Activated CD8-positive, alpha-beta memory T cell treated with anti-CD3 and anti-CD28 coated beads, Interleukin-2, amount 10 ng/mL, durations not matched to agents 7 days and 5 days (primary cell): ENCODE data around the gene MAP3K6. TPM values are rescaled to one million over a fixed set of nuclear protein-coding genes. Genes with fewer than 3 reads are reported as not detected.

ENCODE experiments used
- ATAC-seq: fragments of 150-1000 bp; cut with Tn5 transposase; one replicate; pipeline ENCODE4 v1.10.0; 2021; ENCODE audit warnings: moderate library complexity
- CTCF ChIA-PET: fragments of 350-600 bp; sonication (Branson Sonifier 250); formaldehyde crosslinking; loops from one replicate; lab custom pipeline; 2021; ENCODE audit warnings: antibody characterized with exemption; lab: Charles Lee
- DNase-seq: peaks from one replicate; pipeline ENCODE4 v3.0.0-alpha.2; 2020
- H3K27ac Mint-ChIP-seq: one replicate; pipeline ENCODE4 v1.8.0; 2021; ENCODE audit warnings: mild to moderate bottlenecking, mixed read lengths
- H3K27me3 Mint-ChIP-seq: one replicate; pipeline ENCODE4 v1.8.0; 2021; ENCODE audit warnings: mixed read lengths
- H3K36me3 Mint-ChIP-seq: one replicate; pipeline ENCODE4 v1.8.0; 2021; ENCODE audit warnings: mild to moderate bottlenecking, mixed read lengths
- H3K4me1 Mint-ChIP-seq: one replicate; pipeline ENCODE4 v1.8.0; 2021; ENCODE audit warnings: mixed read lengths
- H3K4me3 Mint-ChIP-seq: one replicate; pipeline ENCODE4 v1.8.0; 2021; ENCODE audit warnings: mild to moderate bottlenecking, moderate library complexity, mixed read lengths
- H3K9me3 Mint-ChIP-seq: one replicate; pipeline ENCODE4 v1.8.0; 2022; ENCODE audit warnings: low read depth, mixed read lengths
- total RNA-seq, 2 experiments: library from RNA; stranded (reverse); gene quantifications; one replicate each; pipeline ENCODE4 v1.2.3, GENCODE V29; 2021

Gene MAP3K6
- total RNA-seq, 2 experiments from 2014 or later, result 7.4 to 10.6 TPM

DNA sequence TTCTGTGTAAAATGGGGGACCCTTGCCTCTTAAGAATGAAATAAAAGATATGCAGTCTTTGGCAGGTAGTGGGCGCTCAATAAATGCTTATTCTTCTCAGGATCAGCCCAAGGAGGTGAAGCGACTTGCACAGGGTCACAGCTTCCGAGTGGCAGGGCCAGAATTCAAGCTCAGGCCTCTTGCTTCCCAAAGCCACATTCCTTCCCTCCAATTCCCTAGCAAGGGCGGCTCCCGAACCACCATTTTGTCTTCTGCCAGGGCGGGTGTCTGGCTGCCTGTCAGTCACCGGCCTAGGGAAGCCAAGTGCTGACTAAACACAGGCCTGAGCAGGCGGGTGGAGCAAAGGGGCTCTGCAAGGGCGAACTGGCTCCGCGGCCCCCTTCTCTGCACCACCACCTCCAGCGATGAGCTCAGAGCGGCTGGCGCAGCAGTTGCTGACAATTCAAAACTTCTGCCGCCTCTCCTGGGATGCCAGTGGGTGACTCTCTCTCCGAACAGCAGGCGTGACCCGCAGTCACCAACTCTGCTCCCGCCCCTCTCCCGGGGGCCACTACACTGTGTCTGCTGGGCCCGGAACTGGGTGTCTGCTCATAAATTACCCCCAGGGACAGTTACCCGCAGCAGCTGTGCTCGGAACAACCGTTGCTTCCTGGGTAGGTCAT lies 36.4 kb upstream of the MAP3K6 start:
- H3K27me3 Mint-ChIP-seq, result no peaks in the 10 kb centered on the region
- DNase-seq, result no peak
- peaks cover 5% of the 10 kb centered on the region for H3K36me3 Mint-ChIP-seq
- peak overlapping the region; percentile 71 for H3K27ac Mint-ChIP-seq
- peak; percentile 44 for ATAC-seq
- H3K4me3 Mint-ChIP-seq, result no peak overlapping the region
- CTCF ChIA-PET, result interaction anchor here (1.0 to 14.3 kb wide), 12 partner anchors 10 to 204 kb away, joined by 3 to 331 read pairs (median 4); partner anchors contain the start of genes AHDC1 and WASF2
- no peaks in the 10 kb centered on the region for H3K9me3 Mint-ChIP-seq
- peaks cover 11% of the 10 kb centered on the region for H3K4me1 Mint-ChIP-seq

DNA sequence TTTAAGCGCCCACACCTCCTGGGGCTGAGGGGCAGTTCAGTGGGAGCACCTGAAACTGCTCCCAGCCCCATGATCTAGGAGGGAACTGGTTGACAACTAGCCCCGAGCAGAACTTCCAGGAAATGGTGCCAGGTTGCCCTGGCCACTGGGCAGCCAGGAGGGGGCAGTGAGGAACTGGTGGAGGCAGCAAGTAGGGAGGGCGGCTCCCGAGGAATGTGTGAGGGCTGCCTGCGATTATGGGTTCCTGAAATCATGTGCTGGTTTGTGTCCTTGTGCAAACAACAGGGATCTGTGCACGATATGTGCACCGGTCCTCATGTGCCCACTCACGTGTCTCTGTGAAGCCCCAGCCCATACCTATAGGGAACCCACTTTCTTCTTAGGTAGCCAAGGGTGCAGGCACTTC lies 35.6 kb upstream of the MAP3K6 start:
- ATAC-seq, result no peak
- CTCF ChIA-PET, result interaction anchor here (0.8 to 14.3 kb wide), 13 partner anchors 9 to 205 kb away, joined by 3 to 331 read pairs (median 5); partner anchors contain the start of genes AHDC1 and WASF2
- Mint-ChIP-seq H3K9me3 (no peaks in the 10 kb centered on the region), H3K4me1 (peaks cover 11% of the 10 kb centered on the region), H3K27ac (no peak overlapping the region), H3K27me3 (no peaks in the 10 kb centered on the region), H3K36me3 (peaks cover 2% of the 10 kb centered on the region), H3K4me3 (no peak overlapping the region)
- DNase-seq, result no peak

DNA sequence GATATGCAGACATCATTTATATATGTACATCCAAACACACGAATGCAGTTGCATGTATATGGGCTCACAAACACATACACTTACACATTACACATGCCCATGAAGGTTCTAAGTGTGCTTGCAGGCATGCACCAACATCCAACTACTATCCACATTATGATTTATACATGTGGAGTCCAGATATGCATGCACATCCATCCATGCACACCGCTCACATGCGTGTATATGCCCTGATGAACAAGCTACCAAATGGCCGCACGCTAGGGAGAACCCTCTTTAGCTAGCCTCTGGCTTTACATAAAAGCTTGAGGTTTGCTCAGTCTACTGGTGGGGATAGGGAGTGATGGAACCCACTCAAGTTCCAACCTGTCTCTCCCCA lies 34.2 kb upstream of the MAP3K6 start:
- Mint-ChIP-seq H3K36me3 (no peaks in the 10 kb centered on the region), H3K4me1 (peaks cover 11% of the 10 kb centered on the region), H3K27me3 (no peaks in the 10 kb centered on the region), H3K9me3 (no peaks in the 10 kb centered on the region), H3K4me3 (no peak overlapping the region), H3K27ac (no peak overlapping the region)
- no peak for ATAC-seq
- CTCF ChIA-PET, result interaction anchor here (1.6 to 14.3 kb wide), 4 partner anchors 44 to 207 kb away, joined by 4 to 331 read pairs (median 68); partner anchors contain the start of gene AHDC1
- DNase-seq, result no peak

DNA sequence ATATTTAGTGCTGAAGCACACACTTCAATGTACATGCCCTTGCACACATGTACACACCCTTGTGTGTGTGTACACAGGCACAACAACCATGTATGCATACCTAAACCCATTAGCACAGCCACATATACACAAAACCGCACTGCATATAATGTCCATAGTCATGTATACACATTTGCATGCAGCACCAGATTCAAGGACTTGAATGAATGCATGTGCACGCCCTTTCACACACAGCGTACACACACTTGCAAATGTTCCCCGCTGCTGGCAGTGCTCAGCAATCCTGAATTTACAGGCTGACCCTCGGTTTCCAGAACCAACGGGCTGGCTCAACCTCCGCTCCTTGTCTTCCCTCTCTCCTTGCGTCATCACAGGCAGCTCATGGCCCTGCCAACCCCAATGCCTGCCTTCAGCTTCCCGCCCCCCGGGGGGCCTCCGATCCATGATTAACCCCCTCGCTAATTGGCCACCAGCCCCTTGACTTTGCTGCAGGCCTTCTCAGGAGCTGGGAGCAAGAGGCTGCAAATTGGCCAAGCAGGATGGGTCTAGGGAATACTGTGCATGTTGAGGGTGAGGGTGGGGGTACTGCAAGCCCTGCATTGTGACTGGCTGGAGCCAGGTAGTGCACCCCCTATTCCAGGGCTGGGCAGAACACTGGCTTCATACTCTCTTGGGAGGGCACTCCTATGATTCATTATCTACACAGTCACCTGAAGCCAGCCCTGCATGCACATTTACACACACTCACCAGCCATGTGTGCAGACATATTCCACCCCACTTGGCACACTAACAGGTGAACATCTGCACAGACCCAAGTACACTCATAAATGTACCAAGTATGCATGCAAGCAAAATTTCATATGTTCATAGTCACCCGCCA lies 33.6 kb upstream of the MAP3K6 start:
- DNase-seq (no peak), ATAC-seq (no peak)
- no peaks in the 10 kb centered on the region for H3K36me3 Mint-ChIP-seq
- H3K4me1 Mint-ChIP-seq, result peaks cover 11% of the 10 kb centered on the region
- H3K27me3 Mint-ChIP-seq, result no peaks in the 10 kb centered on the region
- CTCF ChIA-PET, result interaction anchor here (0.9 to 14.3 kb wide), 5 partner anchors 43 to 263 kb away, joined by 3 to 331 read pairs (median 7); partner anchors contain the start of gene AHDC1
- no peaks in the 10 kb centered on the region for H3K9me3 Mint-ChIP-seq
- H3K4me3 Mint-ChIP-seq, result no peak overlapping the region
- no peak overlapping the region for H3K27ac Mint-ChIP-seq

DNA sequence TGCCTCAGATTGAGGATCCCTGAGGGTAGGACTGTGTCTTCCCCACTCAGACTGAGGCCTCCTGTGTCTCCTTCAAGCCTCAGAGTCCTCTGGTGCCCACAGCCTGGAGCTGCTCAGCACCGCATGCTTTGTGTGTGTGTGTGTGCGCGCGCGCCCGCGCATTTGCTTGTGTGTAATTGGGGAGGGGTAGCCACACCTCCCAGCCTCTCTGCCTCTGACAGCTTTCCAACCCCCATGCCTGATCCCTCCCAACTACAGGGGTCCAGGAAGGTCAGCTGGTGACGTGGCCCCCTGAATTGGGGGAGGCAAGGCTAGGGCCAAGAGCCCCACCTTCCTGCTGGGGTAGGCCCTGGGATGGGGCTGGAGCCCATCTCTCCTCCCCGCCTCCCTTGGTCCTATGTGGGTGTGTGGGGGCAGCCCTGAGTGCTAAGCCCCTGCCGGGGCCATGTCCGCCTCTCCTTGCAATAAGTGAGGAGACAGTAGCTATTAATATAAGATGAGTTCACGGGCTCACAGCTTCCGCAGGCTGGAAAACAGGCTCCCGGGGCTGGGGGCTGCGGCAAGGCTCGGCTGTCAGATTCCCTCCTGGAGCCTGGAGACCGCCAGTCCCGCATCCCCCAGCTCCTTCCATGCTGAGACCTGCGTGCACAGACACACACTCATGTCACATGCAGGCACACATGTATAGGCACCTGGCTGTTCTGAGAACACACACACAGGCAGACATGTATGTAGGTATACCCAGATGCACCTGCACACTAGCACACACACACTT lies 32.7 kb upstream of the MAP3K6 start:
- H3K27ac Mint-ChIP-seq, result no peak overlapping the region
- no peaks in the 10 kb centered on the region for H3K27me3 Mint-ChIP-seq
- no peaks in the 10 kb centered on the region for H3K9me3 Mint-ChIP-seq
- H3K36me3 Mint-ChIP-seq, result no peaks in the 10 kb centered on the region
- ATAC-seq (no peak), DNase-seq (no peak)
- H3K4me3 Mint-ChIP-seq, result no peak overlapping the region
- peaks cover 10% of the 10 kb centered on the region for H3K4me1 Mint-ChIP-seq
- CTCF ChIA-PET, result interaction anchor here (0.9 to 14.3 kb wide), 9 partner anchors 9 to 263 kb away, joined by 3 to 331 read pairs (median 4); partner anchors contain the start of gene AHDC1

DNA sequence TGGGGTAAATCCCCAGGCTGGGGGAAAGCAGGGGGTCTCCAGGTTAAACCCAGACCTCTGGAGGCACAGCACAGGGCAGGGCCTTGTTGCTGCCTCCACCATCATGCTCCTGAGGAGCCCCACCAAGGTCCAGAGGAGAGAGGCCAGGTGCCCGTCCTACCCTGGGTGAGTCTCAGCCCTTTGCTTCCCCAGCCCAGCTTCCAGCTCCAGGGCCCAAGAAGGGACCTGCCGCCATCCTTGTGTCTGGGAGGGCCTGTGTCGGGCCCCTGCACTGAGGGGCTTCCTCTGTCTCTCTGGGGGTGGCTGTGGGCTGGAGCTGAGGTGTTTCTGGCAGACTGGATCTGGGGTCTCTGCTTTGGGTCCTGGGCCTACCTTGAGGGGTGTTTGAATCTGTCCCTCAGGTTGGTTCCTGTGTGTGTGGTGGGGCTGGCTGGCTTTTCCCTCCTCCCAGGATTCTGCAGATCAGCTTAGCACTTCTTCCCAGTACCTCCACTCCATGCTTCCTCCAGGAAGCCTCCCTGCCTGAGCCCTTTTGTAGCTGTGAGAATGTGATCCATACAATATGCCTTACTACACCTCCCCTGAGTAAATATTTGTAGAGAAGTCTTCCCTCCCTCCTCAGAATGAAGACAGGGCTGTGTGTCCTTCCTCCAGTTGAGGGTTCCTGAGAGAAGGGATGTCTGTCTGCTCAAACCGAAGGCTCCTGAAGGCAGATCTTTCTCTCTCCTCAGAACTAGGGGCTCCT lies 31.8 kb upstream of the MAP3K6 start:
- H3K4me1 Mint-ChIP-seq, result peaks cover 4% of the 10 kb centered on the region
- CTCF ChIA-PET, result interaction anchor here (0.9 to 14.3 kb wide), 10 partner anchors 8 to 264 kb away, joined by 3 to 331 read pairs (median 6); partner anchors contain the start of gene AHDC1
- H3K9me3 Mint-ChIP-seq, result no peaks in the 10 kb centered on the region
- ATAC-seq (no peak), DNase-seq (no peak)
- no peaks in the 10 kb centered on the region for H3K36me3 Mint-ChIP-seq
- H3K27ac Mint-ChIP-seq, result no peak overlapping the region
- no peaks in the 10 kb centered on the region for H3K27me3 Mint-ChIP-seq
- no peak overlapping the region for H3K4me3 Mint-ChIP-seq

DNA sequence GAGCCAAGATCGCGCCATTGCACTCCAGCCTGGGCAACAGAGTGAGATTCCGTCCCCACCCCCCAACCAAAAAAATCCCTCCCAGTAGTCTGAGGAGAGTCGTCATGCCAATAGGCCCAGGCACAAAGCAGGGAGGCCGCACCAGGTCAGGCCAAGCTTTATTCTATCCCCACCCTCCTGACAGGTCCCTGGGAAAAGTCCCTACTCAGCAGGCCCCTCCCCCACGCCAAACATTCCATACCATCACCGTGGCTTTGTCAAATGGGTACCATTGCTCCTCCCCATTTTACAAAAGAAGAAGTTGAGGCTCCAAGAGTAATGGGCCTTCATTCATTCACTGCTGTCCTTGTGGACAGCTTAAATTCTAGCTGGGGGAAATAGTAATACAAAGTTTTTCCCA lies 31.0 kb upstream of the MAP3K6 start:
- H3K27ac Mint-ChIP-seq, result no peak overlapping the region

DNA sequence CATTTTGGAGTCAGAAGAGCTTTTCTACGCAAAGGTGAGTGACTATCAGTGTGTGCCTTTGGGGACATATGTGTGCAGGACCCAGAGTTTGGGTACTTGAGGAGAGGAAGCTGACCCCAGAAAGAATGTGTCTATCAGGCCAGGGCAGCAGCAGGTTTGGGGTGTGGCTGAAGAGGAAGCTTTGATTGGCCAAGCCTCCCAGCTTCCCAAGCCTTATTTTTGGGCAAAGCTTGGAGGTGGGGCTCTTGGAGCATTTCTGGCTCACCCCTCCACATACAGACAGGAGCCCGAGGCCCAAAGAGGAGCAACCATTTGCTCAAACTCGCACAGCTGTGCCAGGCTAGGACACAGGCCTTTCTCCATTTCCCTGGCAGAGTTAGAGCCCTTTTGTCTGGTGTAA lies 30.3 kb upstream of the MAP3K6 start:
- ATAC-seq (no peak), DNase-seq (no peak)
- Mint-ChIP-seq H3K4me1 (peaks cover 1% of the 10 kb centered on the region), H3K27ac (no peak overlapping the region), H3K36me3 (no peaks in the 10 kb centered on the region), H3K27me3 (no peaks in the 10 kb centered on the region), H3K4me3 (no peak overlapping the region), H3K9me3 (no peaks in the 10 kb centered on the region)
- CTCF ChIA-PET, result interaction anchor here (0.6 to 14.3 kb wide), 10 partner anchors 10 to 266 kb away, joined by 3 to 331 read pairs (median 8); partner anchors contain the start of gene AHDC1

More for the DNA sequence above, 31.0 kb upstream of the MAP3K6 start:
- H3K36me3 Mint-ChIP-seq, result no peaks in the 10 kb centered on the region
- DNase-seq, result no peak
- CTCF ChIA-PET, result interaction anchor here (0.6 to 14.3 kb wide), 10 partner anchors 10 to 354 kb away, joined by 3 to 331 read pairs (median 9); partner anchors contain the start of gene AHDC1
- no peaks in the 10 kb centered on the region for H3K9me3 Mint-ChIP-seq
- ATAC-seq, result no peak
- H3K27me3 Mint-ChIP-seq, result no peaks in the 10 kb centered on the region
- no peak overlapping the region for H3K4me3 Mint-ChIP-seq
- peaks cover 2% of the 10 kb centered on the region for H3K4me1 Mint-ChIP-seq

DNA sequence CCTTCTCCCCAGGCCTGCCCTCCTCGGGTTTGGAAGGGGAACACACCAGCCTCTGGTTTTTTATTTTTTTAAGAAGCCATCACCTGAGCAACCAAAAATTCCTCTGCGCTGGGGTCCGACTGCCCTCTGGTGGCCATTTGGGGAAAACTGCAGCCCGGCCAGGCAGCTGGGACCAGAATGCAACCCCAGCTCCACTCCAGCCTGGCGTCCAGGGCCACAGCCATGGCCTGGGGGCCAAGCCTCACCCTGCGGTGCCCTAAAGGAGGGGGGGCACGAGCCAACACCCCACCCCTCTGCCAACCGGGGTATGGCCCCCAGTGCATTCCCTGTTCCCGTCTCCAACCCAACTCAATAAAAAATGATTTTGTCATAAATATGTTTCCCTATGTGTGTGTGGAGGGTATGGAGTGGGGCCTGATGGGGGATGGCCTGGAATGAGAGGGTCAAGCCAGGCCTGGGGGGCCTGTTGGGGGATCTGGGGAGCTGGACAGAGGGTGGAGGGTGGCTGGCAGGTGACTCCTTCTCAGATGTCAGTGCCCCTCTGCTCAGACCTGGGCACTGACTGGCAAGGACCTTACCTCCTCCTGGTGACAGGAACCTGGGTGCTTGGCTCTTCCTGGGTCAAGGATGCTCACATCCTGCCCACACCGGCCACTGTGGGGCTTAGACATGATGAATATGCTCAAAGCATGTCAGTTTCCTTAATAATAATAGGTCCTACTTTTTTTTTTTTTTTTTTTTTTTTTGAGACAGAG lies 28.9 kb upstream of the MAP3K6 start:
- ATAC-seq (peak; percentile 34), DNase-seq (peak; percentile 86)
- peaks cover 5% of the 10 kb centered on the region for H3K27me3 Mint-ChIP-seq
- no peak overlapping the region for H3K4me3 Mint-ChIP-seq
- H3K27ac Mint-ChIP-seq, result no peak overlapping the region
- H3K9me3 Mint-ChIP-seq, result no peaks in the 10 kb centered on the region
- no peaks in the 10 kb centered on the region for H3K36me3 Mint-ChIP-seq
- CTCF ChIA-PET, result interaction anchor here (0.6 to 14.3 kb wide), 44 partner anchors 8 to 351 kb away, joined by 3 to 331 read pairs (median 5); partner anchors contain the start of genes AHDC1, CD164L2, MAP3K6 and SYTL1
- H3K4me1 Mint-ChIP-seq, result peaks cover 8% of the 10 kb centered on the region

DNA sequence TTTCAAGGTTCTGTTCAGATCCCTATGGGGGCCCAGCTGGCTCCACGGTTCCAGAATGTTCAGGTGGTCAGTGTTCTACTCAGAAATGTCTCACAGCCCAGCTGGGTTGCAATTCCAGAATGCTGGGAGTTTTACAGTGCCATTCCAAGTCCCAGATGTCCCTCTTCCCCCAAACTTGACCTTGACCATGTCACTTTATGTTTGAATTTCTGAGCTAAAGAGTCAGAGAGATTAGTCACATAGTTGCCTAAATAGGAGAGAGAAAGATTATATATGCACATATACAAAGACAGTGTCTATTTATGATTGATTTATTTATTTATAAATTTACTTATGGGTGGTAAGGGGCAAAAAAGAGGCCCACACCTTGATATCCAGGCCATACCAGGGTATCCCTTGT lies 28.2 kb upstream of the MAP3K6 start:
- H3K27me3 Mint-ChIP-seq, result peaks cover 9% of the 10 kb centered on the region
- no peak for DNase-seq
- H3K27ac Mint-ChIP-seq, result no peak overlapping the region
- no peaks in the 10 kb centered on the region for H3K9me3 Mint-ChIP-seq
- peaks cover 8% of the 10 kb centered on the region for H3K4me1 Mint-ChIP-seq
- no peaks in the 10 kb centered on the region for H3K36me3 Mint-ChIP-seq
- no peak for ATAC-seq
- CTCF ChIA-PET, result interaction anchor here (0.7 to 14.3 kb wide), 40 partner anchors 8 to 398 kb away, joined by 3 to 331 read pairs (median 5); partner anchors contain the start of genes AHDC1, CD164L2, MAP3K6 and SYTL1
- no peak overlapping the region for H3K4me3 Mint-ChIP-seq

DNA sequence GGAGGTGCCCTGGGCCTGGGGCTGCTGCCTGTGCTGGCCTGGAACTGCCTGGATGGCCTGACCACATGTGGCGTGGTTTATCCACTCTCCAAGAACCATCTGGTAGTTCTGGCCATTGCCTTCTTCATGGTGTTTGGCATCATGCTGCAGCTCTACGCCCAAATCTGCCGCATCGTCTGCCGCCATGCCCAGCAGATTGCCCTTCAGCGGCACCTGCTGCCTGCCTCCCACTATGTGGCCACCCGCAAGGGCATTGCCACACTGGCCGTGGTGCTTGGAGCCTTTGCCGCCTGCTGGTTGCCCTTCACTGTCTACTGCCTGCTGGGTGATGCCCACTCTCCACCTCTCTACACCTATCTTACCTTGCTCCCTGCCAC lies 27.5 kb upstream of the MAP3K6 start:
- Mint-ChIP-seq H3K27ac (no peak overlapping the region), H3K4me1 (peaks cover 8% of the 10 kb centered on the region), H3K4me3 (no peak overlapping the region), H3K9me3 (no peaks in the 10 kb centered on the region), H3K36me3 (no peaks in the 10 kb centered on the region), H3K27me3 (peaks cover 15% of the 10 kb centered on the region)
- ATAC-seq (no peak), DNase-seq (no peak)
- CTCF ChIA-PET, result interaction anchor here (0.6 to 14.3 kb wide), 29 partner anchors 7 to 397 kb away, joined by 3 to 331 read pairs (median 6); partner anchors contain the start of genes AHDC1, CD164L2, MAP3K6 and SYTL1
